ENCODE data around the gene TRAPPC3. TPM values are rescaled to one million over a fixed set of nuclear protein-coding genes. Genes with fewer than 3 reads are reported as not detected.

TRAPPC3 gene
- total RNA-seq, 4 donors from 2014 or later = 76.3 to 104 (median 83.2) TPM

GRCh38 chr1:36154765-36155407 is 5.6 kb upstream of the TRAPPC3 start:
- ATAC-seq (ENCODE audit: low FRiP score) = no peak
- DNase-seq (ENCODE audit: low spot score) = no peak
- no peak for TF ChIP-seq CTCF (IDR thresholded peaks at IDR 0.05)

GRCh38 chr1:36154335-36154734 is 5.0 kb upstream of the TRAPPC3 start:
- no peak for TF ChIP-seq CTCF (IDR thresholded peaks at IDR 0.05)
- DNase-seq (ENCODE audit: low spot score) (no peak), ATAC-seq (ENCODE audit: low FRiP score) (no peak)

GRCh38 chr1:36153476-36153875 is 4.2 kb upstream of the TRAPPC3 start:
- no peak for DNase-seq (ENCODE audit: low spot score)
- no peak for ATAC-seq (ENCODE audit: low FRiP score)
- TF ChIP-seq CTCF (IDR thresholded peaks at IDR 0.05) = no peak

GRCh38 chr1:36151845-36152203 is 2.5 kb upstream of the TRAPPC3 start:
- DNase-seq (ENCODE audit: low spot score) (no peak), ATAC-seq (ENCODE audit: low FRiP score) (no peak)
- TF ChIP-seq CTCF (IDR thresholded peaks at IDR 0.05) = no peak

GRCh38 chr1:36151134-36151844 is 2.0 kb upstream of the TRAPPC3 start:
- DNase-seq (ENCODE audit: low spot score) (no peak), ATAC-seq (ENCODE audit: low FRiP score) (no peak)
- no peak for TF ChIP-seq CTCF (IDR thresholded peaks at IDR 0.05)

GRCh38 chr1:36150296-36151133 is 1.2 kb upstream of the TRAPPC3 start:
- peak; percentile 63 for DNase-seq (ENCODE audit: low spot score)
- peak; percentile 75 for ATAC-seq (ENCODE audit: low FRiP score)
- no peak for TF ChIP-seq CTCF (IDR thresholded peaks at IDR 0.05)
